Peyer's patch (tissue), 4 donors: ENCODE measurements around the gene IRS2. TPM values are rescaled to one million over a fixed set of nuclear protein-coding genes. Genes with fewer than 3 reads are reported as not detected.

Experiments
- DNase-seq, 3 donors: peaks; one replicate each; pipeline ENCODE4 v3.0.0-alpha.2; 2017 to 2019
- H3K27ac ChIP-seq, 4 donors: fragments of 200-600 bp; sonication (generic); one replicate each; pipeline ENCODE4 v1.5.1; 2016 to 2019
- H3K27me3 ChIP-seq, 2 donors: fragments of 200-600 bp; sonication (generic); one replicate each; pipeline ENCODE4 v1.5.1; 2019
- H3K36me3 ChIP-seq, 3 donors: fragments of 200-600 bp; sonication (generic); one replicate each; pipeline ENCODE4 v1.5.1; 2016 to 2019
- H3K4me1 ChIP-seq, 4 donors: fragments of 200-600 bp; sonication (generic); one replicate each; pipeline ENCODE4 v1.5.1; 2016 to 2019
- H3K4me3 ChIP-seq, 4 donors: fragments of 200-600 bp; sonication (generic); 1 replicate in 3 of 4; 2 replicates in 1 of 4; pipeline ENCODE4 v1.5.1; 2016 to 2019; ENCODE audit warnings: mild to moderate bottlenecking in 1 of 4
- H3K9me3 ChIP-seq, 4 donors: fragments of 200-600 bp; sonication (generic); one replicate each; pipeline ENCODE4 v1.5.1; 2016 to 2019; ENCODE audit warnings: mild to moderate bottlenecking in 1 of 4
- POLR2A ChIP-seq, 2 donors: fragments of 450-650 bp; IDR thresholded peaks; one replicate each; pipeline ENCODE4 v1.5.1; 2017; ENCODE audit warnings: antibody characterized with exemption in 2 of 2, mild to moderate bottlenecking in 2 of 2, moderate library complexity in 2 of 2
- total RNA-seq, 4 donors: library from RNA; depleted of rRNA; stranded (reverse); fragments of >200 nt; gene quantifications; one replicate each; pipeline ENCODE4 v1.1.0, GENCODE V29; 2016
- TF ChIP-seq, protein P1 (sequence below), 6 experiments: fragments of 450-650 bp in 4 of 6; fragments of 200-600 bp in 2 of 6; sonication (generic) in 1 of 6; IDR thresholded peaks; one replicate each; pipeline ENCODE4 v1.5.1; 2017 to 2019; ENCODE audit warnings: antibody characterized with exemption in 6 of 6, mild to moderate bottlenecking in 3 of 6, moderate library complexity in 1 of 6

Gene IRS2
- total RNA-seq, 4 donors from 2014 or later = 8.3 to 41.1 (median 22.3) TPM

DNA sequence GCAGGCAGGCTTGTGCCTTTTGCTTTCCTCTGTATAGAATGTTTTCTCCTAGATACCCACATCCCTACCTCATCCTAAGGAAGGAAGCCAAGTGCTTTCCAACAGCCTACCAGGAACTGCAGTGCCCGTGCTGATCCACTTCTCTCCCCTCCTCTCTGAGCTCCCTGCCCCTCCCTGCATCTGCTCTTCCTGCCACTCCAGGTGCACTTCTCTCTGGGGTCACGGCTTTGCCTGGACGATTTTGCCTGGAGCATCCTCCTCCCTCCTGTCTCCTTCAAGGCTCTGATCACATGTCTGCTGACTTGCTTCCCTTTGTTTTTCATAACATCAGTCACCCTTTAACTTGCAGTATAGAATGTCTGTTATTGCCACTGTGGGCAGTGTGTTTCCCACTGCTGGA is 34.7 kb upstream of the IRS2 start:
- H3K27ac ChIP-seq = no peak overlapping the region
- TF ChIP-seq, protein P1, sequence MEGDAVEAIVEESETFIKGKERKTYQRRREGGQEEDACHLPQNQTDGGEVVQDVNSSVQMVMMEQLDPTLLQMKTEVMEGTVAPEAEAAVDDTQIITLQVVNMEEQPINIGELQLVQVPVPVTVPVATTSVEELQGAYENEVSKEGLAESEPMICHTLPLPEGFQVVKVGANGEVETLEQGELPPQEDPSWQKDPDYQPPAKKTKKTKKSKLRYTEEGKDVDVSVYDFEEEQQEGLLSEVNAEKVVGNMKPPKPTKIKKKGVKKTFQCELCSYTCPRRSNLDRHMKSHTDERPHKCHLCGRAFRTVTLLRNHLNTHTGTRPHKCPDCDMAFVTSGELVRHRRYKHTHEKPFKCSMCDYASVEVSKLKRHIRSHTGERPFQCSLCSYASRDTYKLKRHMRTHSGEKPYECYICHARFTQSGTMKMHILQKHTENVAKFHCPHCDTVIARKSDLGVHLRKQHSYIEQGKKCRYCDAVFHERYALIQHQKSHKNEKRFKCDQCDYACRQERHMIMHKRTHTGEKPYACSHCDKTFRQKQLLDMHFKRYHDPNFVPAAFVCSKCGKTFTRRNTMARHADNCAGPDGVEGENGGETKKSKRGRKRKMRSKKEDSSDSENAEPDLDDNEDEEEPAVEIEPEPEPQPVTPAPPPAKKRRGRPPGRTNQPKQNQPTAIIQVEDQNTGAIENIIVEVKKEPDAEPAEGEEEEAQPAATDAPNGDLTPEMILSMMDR (IDR thresholded peaks at IDR 0.05) = no peak
- no peak for TF ChIP-seq POLR2A (IDR thresholded peaks at IDR 0.05)
- H3K36me3 ChIP-seq = no peaks in the 10 kb centered on the region
- no peaks in the 10 kb centered on the region for H3K27me3 ChIP-seq
- H3K4me1 ChIP-seq = no peaks in the 10 kb centered on the region
- DNase-seq = no peak
- no peak overlapping the region for H3K4me3 ChIP-seq
- no peaks in the 10 kb centered on the region for H3K9me3 ChIP-seq

DNA sequence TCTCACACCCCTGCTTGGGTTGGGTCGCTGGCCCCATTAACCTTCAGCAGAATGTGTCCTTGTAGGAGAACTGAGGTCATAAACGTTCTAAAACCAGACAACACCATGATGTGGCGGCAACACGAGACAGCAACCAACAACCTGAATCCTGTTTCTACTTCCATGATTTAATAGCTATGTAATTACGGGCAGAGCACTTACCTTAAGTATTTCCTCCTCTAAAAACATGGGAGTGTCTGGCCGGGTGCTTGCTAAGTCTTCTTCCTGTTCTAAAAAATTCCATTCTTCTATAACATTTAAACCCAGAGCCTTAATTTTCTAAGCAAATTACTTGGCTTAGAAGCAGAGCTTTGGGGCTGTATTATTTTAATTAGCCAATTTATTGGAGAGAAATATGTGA is 33.5 kb upstream of the IRS2 start:
- Histone ChIP-seq H3K9me3 (no peaks in the 10 kb centered on the region), H3K36me3 (no peaks in the 10 kb centered on the region), H3K27ac (no peak overlapping the region), H3K4me1 (no peaks in the 10 kb centered on the region), H3K27me3 (no peaks in the 10 kb centered on the region), H3K4me3 (no peak overlapping the region)
- no peak for TF ChIP-seq POLR2A (IDR thresholded peaks at IDR 0.05)
- TF ChIP-seq, protein P1 (IDR thresholded peaks at IDR 0.05) = no peak
- no peak for DNase-seq

DNA sequence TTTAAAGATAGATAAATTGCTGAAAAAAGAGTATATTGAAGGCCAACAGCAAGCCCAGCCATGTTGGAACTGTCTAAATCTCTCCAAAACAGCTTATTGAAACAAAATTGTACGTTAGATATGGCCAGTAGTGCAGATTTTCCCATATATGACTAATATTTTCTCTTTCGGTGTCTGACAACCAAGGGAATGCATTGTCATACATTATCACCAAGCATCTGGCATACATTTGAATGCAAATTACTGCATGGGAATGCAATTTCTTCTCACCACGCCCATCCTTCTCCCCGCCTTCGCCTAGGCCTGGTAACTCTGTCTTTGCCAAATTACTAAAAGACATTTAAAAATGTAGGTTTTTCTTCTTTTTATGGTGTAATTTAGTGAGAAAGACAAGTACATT is 32.5 kb upstream of the IRS2 start:
- H3K27me3 ChIP-seq = no peaks in the 10 kb centered on the region
- H3K9me3 ChIP-seq = no peaks in the 10 kb centered on the region
- H3K4me3 ChIP-seq = no peak overlapping the region
- TF ChIP-seq, protein P1 (IDR thresholded peaks at IDR 0.05) = no peak
- TF ChIP-seq POLR2A (IDR thresholded peaks at IDR 0.05) = no peak
- H3K36me3 ChIP-seq = no peaks in the 10 kb centered on the region
- no peaks in the 10 kb centered on the region for H3K4me1 ChIP-seq
- H3K27ac ChIP-seq = no peak overlapping the region
- DNase-seq = no peak

DNA sequence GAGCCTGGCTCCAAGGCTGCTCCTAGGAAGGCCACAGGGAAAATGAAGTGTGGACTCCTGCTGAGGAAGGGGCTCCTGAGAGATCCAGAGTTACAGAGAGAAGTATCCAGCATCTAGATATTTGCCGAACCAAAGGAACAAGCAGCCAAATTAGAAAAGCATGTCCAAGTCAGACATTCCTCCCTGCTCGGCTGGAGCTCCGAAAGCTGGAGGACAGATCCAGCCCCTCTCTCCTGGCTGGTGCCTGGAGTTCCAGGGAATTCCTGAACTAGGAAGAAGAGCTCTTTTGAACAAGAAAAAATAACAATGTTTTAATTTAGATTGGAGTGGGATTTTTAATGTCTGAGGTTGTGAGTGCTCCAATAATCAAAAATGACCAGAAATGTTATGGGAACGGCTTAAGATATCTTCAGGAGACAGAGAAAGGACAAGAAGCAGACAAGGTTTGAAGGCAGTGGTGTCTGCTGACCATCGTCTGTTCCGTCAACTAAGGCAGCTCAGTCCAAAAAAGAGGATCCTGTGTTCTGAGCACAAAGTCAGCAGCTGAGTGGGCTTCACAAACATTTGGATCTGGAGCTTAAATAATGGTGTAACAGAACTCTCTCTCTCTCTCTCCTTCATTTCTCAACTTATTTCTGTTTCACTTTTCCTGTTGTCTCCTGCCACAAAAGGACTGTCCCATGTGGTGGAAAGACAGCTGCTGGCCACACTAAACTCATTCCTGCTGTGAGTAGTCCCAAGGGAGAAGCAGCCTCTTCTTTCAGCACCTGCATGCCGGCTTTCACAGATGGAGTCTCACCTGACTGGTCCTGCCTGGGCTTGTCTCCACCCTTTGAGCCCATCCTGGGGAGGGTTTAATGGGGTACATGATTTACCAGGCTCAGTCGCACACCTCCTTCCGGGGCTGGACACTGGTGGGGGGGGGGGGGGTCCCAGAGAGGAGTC is 31.5 kb upstream of the IRS2 start:
- Histone ChIP-seq H3K4me3 (no peak overlapping the region), H3K9me3 (no peaks in the 10 kb centered on the region), H3K27ac (no peak overlapping the region), H3K4me1 (no peaks in the 10 kb centered on the region), H3K36me3 (no peaks in the 10 kb centered on the region), H3K27me3 (no peaks in the 10 kb centered on the region)
- TF ChIP-seq POLR2A (IDR thresholded peaks at IDR 0.05) = no peak
- TF ChIP-seq, protein P1 (IDR thresholded peaks at IDR 0.05) = no peak
- no peak for DNase-seq

DNA sequence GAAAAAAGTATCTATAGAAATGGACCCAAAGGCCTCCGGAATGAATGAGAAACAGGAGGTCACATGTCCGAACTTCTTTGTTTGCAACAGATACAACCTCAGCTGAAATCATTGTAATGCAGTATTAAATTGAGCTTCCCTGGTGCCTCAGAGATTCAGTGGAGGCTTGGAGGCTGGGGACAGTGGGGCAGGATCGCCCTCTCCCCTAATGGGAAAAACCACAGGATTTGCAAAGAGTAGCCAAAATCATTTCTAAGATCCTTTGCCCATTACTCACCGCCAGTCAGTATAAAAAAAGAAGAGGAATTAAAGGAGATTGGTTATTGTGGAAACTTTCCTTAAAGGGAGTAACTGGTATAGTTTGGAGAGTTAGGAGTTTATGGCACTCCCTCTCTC is 30.4 kb upstream of the IRS2 start:
- no peaks in the 10 kb centered on the region for H3K4me1 ChIP-seq
- H3K36me3 ChIP-seq = no peaks in the 10 kb centered on the region
- H3K27ac ChIP-seq = no peak overlapping the region
- no peak overlapping the region for H3K4me3 ChIP-seq
- no peaks in the 10 kb centered on the region for H3K9me3 ChIP-seq
- TF ChIP-seq, protein P1 (IDR thresholded peaks at IDR 0.05) = no peak
- TF ChIP-seq POLR2A (IDR thresholded peaks at IDR 0.05) = no peak
- no peaks in the 10 kb centered on the region for H3K27me3 ChIP-seq
- no peak for DNase-seq
